Fibroblast of villous mesenchyme (primary cell): ENCODE results near the gene NECTIN1. TPM values are rescaled to one million over a fixed set of nuclear protein-coding genes. Genes with fewer than 3 reads are reported as not detected.
A peak's percentile ranks its signal among the peaks of the same experiment; 100 is the strongest.

Source experiments
- DNase-seq: peaks from one replicate; pipeline ENCODE4 v3.0.0-alpha.2; 2010; ENCODE audit warnings: low read depth
- H3K4me3 ChIP-seq: 2 replicates; pipeline ENCODE4 v1.5.1; 2011; ENCODE audit warnings: low read depth, mild to moderate bottlenecking, low read length
- CTCF ChIP-seq: IDR thresholded peaks from 2 replicates; pipeline ENCODE4 v1.5.1; 2012; ENCODE audit warnings: low read depth, mild to moderate bottlenecking, low read length; ENCODE audit not compliant: insufficient read depth
- total RNA-seq: library from RNA; depleted of rRNA; stranded (reverse); fragments of >200 nt; gene quantifications from 2 replicates; pipeline ENCODE4 v1.2.3, GENCODE V29; 2012

Gene NECTIN1
- total RNA-seq, 1 donor, result 3.9 TPM

- no peak overlapping the region for H3K4me3 ChIP-seq
- peak; percentile 39 for DNase-seq
- no peak for TF ChIP-seq CTCF
Observed at GRCh38 chr11:119774172-119774763, 45.3 kb upstream of the NECTIN1 start.

- no peak for TF ChIP-seq CTCF
- DNase-seq, result no peak
- H3K4me3 ChIP-seq, result no peak overlapping the region
Observed at GRCh38 chr11:119772641-119773415, 43.8 kb upstream of the NECTIN1 start.

GRCh38 chr11:119772076-119772475, 43.1 kb upstream of the NECTIN1 start:
- no peak for TF ChIP-seq CTCF
- no peak for DNase-seq
- no peak overlapping the region for H3K4me3 ChIP-seq

- no peak overlapping the region for H3K4me3 ChIP-seq
- DNase-seq, result no peak
- TF ChIP-seq CTCF, result no peak
Observed at GRCh38 chr11:119771172-119771770, 42.3 kb upstream of the NECTIN1 start.

- no peak for DNase-seq
- TF ChIP-seq CTCF, result no peak
- no peak overlapping the region for H3K4me3 ChIP-seq
Observed at GRCh38 chr11:119765628-119766027, 36.6 kb upstream of the NECTIN1 start.

GRCh38 chr11:119764108-119764868, 35.3 kb upstream of the NECTIN1 start:
- H3K4me3 ChIP-seq, result no peak overlapping the region
- DNase-seq, result peak; percentile 21
- no peak for TF ChIP-seq CTCF
